GM19351 (cell line): ENCODE measurements around the gene KCND1.
"Not testable (repeated sequence)": the region's sequence is repeated elsewhere in the genome, so short reads cannot be mapped to it uniquely, and the experiment has no call there.

Source experiments
- ATAC-seq: cut with Tn5 transposase; IDR thresholded peaks from one replicate; pipeline ENCODE4 v1.9.1; 2021; ENCODE audit warnings: mild to moderate bottlenecking, moderate library complexity; ENCODE audit not compliant: unreplicated experiment

Gene KCND1

GRCh38 chrX:48971249-48972219, at the start of gene KCND1:
Gene KCND1 (minus strand): TSS chrX:48971844. CDS start chrX:48970271, 1,573 bp downstream.
- ATAC-seq: no peak

DNA sequence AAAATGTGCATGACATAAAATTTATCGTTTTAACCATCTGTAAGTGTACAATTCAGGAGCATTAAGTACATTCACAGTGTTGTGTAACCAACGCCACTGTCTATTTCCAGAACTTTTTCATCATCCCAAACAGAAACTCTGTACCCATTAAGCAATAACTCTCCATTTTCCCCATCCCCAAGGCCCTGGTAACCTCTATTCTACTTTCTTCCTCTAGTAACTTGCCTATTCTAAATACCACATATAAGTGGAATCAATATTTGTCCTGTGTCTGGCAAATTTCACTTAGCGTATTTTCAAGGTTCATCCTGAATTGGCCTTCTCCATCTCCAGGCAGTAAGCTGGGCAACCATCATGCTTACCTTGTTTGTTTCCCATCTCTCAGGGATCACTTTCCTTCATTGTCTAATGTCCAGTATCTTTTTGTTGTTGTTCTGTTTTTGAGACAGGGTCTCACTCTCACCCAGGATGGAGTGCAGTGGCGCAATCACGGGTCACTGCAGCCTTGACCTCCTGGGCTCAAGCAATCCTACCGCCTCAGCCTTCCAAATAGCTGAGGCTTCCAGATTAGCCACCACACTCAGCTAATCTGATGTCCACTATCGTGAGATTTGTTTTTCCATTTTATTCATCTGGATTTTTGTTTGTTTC, 48.1 kb upstream of the KCND1 start:
- ATAC-seq: no peak

- ATAC-seq: no peak
Measured at GRCh38 chrX:49019050-49019449, 47.4 kb upstream of the KCND1 start.

DNA sequence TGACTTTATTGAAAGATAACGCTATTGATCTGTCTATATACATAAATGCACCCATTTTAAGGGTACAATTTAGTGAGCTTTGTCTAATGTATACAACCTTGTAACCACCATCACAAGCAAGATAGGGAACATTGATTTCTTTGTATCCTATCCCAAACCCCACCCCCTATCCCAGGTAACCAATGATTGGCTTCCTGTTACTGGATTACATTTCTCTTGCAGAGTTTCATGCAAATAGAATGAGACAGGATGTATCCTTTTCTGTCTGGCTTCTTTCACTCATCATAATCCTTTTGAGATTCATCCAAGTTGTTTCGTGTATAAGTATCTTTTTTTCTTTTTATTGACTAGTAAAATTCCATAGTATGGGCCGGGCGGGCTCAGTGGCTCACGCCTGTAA, 32.1 kb upstream of the KCND1 start:
- ATAC-seq: no peak

DNA sequence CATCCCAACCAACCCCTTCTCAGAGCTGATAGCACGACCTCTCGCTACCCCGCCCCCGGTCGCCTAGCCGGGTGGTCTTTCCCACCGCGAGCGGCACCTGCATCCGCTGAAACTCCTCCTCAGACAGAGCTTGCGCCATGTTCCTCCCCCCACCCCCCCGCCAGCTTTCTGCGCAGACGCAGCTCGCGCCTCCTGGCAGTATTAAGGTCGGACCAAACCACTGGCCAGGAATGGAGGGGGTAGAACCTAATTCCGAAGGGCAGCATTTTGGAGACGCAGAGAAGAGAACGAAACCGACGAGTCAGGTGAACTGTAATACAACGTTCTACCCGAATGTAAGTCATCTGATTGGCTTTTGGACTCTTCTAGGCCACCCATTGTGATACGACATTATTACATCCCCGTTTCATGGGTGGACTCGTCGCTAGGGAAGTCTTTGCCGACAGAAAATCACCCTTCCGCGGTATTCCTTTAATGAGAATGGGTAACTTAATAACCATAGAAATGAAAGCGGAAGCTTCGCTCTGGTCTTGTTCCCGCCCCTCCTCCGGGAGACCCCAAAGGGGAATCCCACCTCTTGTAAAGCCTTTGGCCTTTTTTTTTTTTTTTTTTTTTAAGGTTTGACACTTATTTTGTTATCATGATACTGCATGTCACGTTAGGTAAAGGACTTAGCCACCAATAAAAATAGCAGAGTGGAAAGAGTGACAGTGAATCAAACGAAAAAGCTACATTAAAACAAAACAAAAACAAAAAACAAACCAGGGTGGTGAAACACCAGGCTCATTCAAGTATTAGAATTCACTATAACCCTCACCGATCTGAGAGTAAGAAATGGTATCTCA, 30.7 kb upstream of the KCND1 start, which contains the start of gene GRIPAP1:
Gene GRIPAP1 (minus strand): TSS at position 174 of the 845 bp plus-strand sequence. CDS start 35 bp downstream, at position 139.
- ATAC-seq: peak; percentile 81

DNA sequence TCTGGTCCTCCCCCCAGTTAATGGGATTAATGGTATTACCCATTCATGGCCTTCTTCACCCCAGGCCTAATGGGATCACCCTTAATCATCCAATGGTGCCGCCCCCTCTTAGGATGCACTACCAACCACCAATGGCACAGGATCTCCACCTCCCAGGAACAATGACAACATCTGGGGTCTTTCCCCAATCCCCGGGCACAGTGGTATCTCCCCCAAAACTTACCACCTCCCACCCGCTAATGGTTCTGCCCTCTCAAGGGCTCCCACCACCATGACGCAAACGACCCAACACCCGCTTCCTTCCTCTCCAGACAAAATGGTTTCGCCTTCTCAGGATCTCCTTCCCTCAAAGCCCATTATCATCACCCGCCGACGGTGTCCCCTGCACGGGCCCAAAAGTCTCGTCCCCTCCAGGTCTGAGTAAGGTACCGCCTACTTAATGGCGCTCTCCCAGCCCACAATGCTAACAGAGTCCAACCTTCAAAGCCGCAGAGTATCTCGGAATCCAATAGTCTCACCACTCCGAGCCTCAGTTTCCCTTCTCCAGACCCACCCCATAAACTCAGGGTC, 30.0 kb upstream of the KCND1 start:
- peak; percentile 24 for ATAC-seq

DNA sequence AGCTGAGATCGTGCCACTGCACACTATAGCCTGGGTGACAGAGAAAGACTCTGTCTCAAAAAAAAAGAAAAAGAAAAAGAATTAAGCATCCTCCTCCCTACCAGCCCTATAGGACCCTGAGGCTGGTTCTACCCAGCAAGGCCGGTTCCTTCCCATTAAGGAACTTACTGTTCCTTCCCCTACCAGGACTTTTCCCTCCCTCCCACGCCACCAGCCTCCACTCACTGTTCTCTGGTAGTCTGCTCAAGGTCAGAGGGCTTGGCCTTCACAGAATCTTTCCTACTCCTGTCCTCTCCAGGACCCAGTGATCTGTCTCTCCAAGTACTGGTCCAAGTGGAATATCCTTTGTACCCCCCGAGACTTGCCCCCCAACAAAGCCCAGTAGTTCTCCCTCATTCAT, 29.0 kb upstream of the KCND1 start:
- ATAC-seq: no peak

GRCh38 chrX:48999030-48999429, 27.4 kb upstream of the KCND1 start:
- ATAC-seq: no peak

DNA sequence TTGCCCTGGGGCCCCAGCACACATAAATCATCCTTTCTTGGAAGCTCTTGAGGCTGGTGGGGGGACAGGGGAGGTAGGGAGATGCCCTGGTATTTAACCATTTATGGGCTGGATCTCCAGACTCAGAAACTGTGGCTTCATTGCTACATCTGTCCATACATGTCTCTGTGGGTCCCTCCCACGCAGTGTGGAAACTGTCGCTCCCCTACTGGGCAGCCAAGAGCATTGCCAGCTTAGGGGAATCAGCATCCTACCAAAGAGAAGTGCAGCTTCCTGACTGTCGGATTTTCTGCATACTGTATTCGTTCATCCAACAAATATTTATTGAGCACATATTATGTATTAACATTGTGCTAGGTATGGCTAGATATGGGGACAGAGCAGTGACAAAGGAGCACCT, 26.7 kb upstream of the KCND1 start:
- no peak for ATAC-seq

DNA sequence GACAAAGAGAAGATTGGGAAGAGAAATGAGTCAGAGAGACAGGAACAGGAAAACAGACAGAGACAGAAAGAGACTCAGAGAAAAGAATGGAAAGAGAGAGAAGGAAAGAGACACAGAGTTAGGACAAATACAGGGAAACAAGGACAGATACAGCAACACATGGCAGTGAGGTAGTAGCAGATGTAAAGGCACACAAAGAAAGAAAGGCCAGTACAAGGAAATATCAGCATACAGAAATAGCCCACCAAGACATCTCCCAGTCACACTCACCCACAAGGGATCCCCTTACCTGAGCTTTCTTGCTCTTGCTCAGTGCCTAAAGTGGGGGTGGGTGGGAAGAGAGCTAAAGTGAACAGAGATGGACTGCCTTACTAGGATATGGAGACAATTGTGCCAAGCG, 26.2 kb upstream of the KCND1 start:
- ATAC-seq: no peak

- ATAC-seq: no peak
Measured at GRCh38 chrX:48997455-48997854, 25.8 kb upstream of the KCND1 start.

DNA sequence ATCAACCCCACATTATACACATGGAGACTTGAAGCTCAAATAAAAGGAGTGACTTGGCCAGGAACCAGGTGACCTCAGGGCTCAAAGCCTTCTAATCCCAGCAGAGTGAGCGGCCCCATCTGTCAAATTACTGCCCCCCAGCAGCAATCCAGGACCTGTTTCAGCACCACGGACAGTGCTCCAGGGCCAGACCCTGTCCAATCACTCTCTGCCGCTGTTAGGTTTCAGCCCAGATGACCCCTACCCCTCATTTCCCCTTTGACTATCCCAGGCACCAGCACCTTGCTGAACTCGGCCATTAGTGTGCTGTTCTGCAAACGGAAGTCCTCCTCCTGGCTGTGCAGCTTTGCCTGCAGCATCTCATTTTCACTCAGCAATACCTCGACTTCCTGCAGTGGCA, 25.3 kb upstream of the KCND1 start:
- ATAC-seq: no peak

DNA sequence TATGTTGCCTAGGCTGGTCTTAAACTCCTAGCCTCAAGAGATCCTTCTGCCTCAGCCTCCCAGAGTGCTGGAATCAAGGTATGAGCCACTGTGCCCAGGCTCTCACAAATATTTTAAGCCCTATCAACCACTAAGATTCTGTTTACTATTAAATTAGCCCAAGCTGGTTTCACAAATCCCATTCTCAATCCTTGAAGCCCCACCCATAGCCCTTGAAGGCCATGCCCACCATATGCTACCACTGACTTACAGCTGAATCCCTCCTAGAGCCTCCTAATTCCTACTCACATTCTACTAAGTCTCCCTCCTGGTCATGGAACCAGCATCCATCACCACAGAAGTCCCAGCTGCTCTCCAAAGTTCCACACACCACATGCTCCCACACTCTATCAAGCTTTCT, 20.7 kb upstream of the KCND1 start:
- no peak for ATAC-seq

GRCh38 chrX:48989483-48989882, 17.8 kb upstream of the KCND1 start:
- no peak for ATAC-seq

DNA sequence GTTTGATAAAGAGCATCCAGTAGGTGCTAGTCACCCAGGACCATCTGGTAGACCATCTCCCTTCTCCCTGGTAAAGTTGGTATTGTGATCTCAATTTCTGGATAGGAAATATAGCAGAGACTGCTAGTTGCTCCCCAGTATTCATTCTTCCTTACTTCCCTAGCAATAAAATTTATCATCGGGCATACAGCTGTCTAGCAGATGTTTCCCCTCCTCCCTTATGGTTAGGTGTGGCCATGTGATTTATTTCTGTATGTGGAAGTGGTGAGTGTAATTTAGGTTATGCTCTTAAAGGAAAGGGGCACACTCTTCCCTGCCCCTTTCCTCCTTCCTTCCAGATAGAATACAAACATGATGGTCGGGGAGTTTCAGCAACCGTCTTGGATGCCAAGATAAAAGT, 12.3 kb upstream of the KCND1 start:
- ATAC-seq: no peak

DNA sequence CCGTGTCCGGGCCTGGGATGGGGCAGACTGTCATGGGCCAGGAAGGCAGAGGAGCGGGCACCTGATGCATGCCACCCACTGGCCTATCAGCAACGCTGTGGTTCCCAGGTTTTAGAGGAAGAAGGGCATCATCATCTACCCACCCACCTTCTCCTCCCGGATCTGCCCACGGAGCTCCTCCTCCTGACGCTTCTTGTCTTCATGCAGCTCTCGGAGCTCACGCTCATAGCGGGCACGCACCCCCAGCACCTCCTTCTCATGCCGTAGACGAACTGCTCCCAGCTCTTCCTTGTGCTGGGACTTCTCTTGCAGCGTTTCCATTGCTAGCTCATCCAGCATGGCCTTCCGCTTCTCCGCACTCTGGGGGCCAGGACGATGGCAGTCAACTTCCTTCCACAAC, 11.4 kb upstream of the KCND1 start:
- ATAC-seq: no peak

GRCh38 chrX:48981178-48981577, 9.5 kb upstream of the KCND1 start:
- no peak for ATAC-seq

DNA sequence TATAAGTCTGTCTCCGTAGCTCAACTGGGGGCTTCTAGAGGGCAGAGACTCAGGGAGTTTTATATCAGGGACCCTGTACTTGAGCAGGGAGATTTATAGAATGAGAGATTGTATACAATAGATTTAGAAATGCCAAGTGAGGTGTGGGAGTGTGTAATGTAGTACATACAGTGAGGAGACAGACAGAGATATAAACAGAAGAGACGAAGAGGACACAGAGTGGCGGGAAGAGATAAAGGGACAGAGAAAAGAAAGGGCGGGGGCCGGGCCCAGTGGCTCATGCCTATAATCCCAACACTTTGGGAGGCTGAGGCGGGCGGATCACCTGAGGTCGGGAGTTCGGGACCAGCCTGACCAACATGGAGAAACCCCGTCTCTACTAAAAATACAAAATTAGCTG, 8.7 kb upstream of the KCND1 start:
- ATAC-seq: not testable (repeated sequence)

DNA sequence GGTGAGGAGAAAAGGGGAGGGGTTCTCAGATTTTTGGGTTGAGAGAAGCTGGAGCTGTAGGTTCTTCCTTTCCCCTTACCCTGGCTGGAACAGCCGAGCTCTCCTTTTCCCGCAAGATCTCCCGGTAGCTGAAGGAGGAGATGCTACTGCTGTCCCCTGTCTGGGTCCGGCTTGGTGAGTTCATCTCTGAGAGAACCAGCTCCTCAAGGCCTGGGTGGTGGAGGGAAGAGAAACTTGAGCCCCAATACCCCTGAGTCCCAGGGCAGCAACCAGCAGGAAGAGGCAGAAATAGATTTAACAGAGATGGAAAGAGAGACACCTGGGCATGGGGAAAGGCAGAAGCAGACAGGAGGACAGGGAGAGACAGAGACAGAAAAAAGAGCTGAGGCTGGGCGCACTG, 6.6 kb upstream of the KCND1 start:
- no peak for ATAC-seq

- ATAC-seq: no peak
Measured at GRCh38 chrX:48976086-48976485, 4.4 kb upstream of the KCND1 start.

DNA sequence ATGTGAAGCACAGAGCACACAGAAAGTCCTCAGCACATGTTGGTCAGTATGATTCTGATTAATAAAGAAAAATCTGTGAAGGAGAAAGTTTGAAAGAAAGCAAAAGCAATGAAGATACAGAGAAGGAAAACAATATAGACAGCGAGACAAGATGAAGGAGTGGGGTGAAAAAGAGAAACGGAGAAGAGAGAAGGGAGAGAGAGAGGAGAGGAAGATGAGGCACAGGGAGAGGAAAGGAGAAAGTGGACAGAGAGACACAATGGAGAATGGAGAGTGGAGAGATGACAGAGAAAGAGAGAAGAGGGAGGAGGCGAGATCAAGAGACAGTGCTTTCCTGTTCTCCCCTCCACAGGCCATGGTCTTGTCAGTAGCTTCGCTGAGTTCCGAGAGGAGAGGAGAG, 3.9 kb upstream of the KCND1 start:
- no peak for ATAC-seq
